ENCODE measurements around the gene FRMD4A.

- TF ChIP-seq CTCF (conservative IDR thresholded peaks at IDR 0.05; ENCODE audit: low read length) (no peak), EZH2phosphoT487 (IDR thresholded peaks at IDR 0.05; ENCODE audit: borderline replicate concordance, low read depth, low read length) (no peak)
These were observed 551.0 kb downstream of the FRMD4A start for GRCh38 chr10:13779748-13780147.
